HG03558 (cell line): ENCODE data around the gene SLC35E2B.
"Not testable (repeated sequence)": the region's sequence is repeated elsewhere in the genome, so short reads cannot be mapped to it uniquely, and the experiment has no call there.

Experiments used
- ATAC-seq: cut with Tn5 transposase; IDR thresholded peaks from one replicate; pipeline ENCODE4 v1.9.1; 2021; ENCODE audit warnings: moderate number of reproducible peaks; ENCODE audit not compliant: unreplicated experiment; ENCODE audit errors: extremely low read depth

SLC35E2B gene

DNA sequence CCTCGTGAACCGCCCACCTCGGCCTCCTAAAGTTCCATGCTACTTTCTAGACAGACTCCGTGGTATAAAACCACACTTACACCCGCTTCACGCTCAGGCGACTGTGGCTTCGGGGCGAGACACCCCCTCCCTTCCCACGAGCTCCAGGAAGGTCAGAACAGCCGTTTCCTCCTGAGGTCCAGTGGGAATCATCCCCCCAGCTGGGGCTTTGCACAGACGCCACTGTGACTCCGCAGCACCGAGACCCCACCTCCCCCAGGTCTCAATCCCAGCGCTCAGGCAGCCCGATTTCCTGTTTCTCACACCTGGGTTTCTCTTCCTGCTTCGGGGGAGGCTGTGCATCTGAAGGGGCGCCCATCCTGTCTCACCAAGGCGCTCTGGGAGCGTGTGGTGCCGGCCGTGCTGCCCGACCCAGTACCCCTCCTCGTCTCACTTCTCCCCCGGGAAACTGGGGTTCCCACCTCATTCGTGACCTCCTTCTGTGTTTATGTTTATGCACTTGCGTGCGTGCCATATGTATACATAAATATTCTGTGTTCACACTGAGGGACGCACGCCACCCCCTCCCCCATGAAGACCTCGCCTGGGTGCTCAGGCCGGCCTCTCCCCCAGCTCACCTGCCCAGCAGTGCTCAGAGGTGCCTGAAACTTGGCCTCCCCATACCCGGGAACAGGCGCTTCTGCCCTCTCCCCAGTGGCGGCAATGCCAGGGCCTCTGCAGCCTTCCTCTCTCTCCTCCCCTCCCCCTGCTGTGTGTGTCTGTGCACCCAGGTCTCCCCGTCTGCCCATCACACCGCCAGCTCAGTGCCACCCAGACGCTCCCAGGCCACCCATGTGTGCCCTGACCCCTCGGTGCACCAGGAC is 14.6 kb downstream of the SLC35E2B start:
- no peak for ATAC-seq

DNA sequence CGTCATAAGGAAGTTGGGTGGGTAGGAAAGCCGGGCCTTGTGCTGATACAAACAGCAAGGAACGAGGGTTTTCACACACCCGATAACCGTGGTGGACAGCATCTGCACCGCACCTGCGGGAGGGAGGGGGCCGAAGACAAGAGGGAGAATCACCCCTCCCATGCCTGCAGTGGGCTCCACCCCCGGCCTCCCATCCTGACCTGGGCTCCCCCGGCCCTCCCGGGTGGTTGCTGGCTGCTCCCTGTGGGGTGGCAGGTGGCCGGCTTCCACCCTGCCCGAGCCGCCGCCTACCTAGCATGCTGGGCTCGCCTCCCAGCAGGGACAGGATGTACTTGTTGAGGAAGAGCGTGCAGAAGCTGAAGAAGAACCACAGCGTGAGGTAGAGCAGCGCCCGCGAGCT is 16.5 kb downstream of the SLC35E2B start:
- not testable (repeated sequence) for ATAC-seq

DNA sequence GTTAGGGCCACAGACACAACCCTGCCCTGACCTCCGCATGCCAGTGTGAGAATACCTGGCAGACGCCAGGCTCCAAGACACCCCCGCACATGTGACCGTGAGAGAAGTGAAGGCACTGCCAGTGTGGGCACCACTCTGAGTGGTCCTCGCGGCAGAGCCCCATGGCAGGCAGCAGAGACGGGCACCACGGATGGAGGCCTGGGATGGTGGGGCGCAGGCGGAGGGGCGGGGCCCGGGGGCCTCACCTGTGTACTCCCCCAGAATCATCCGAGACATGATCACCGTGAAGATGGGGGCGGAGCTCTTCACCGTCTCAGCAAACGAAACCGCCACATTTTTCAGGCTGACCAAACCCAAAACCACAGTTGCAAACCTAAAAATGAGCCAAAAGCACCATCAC is 17.4 kb downstream of the SLC35E2B start:
- not testable (repeated sequence) for ATAC-seq

DNA sequence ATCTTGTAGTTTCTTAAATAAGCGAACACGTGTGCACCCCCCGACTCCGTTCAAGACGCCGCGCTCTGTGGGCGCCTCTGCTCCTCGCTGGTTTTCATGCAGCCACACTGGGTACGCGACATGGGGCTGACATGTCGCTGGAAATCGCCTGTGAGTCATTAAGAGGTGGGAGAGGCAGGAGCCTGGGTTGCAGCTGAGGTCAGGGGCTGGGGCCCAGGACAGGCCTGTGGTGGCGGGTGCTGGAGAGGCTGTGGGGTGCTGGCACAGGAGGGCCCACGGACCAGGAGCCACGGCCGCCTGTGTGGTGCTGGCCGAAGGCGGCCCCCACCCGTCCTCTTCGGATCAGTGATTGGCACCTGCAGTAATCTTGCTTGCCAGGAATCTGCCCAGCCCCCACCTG is 17.8 kb downstream of the SLC35E2B start:
- not testable (repeated sequence) for ATAC-seq

DNA sequence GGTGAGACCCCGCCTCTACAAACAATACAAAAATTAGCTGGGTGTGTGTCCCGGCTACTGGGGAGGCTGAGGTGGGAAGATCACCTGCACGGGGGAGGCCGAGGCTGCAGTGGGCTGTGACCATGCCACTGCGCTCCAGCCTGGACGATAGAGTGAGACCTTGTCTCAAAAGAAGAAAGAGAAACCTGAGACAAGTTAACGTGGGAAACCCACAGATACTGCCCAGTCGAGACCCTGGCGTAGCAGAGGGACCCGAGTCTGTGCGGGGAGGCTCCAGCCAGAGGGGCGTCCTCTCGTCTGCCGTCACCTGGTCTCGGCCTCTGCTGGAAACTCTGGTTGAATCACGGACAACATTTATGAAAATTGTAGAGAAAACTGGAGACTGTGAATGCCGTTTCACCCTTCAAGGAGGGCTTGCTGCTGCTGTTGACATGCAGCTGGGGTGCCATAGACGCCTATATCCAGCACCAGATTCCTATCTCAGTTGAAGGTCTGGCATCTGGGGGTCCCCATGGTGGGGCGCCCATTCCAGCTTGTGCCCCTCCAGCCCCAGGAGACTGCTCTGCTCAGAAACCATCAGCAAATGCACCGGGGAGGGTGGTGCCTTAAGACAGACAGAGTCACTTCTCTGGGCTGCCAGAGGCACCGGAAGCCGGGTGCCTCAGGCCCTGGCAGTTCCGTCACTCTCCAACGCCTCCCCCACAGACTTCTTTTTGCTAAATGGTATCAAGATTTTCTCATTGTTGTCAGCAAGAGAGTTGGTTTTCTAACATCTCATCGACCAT is 20.2 kb downstream of the SLC35E2B start:
- ATAC-seq = no peak

DNA sequence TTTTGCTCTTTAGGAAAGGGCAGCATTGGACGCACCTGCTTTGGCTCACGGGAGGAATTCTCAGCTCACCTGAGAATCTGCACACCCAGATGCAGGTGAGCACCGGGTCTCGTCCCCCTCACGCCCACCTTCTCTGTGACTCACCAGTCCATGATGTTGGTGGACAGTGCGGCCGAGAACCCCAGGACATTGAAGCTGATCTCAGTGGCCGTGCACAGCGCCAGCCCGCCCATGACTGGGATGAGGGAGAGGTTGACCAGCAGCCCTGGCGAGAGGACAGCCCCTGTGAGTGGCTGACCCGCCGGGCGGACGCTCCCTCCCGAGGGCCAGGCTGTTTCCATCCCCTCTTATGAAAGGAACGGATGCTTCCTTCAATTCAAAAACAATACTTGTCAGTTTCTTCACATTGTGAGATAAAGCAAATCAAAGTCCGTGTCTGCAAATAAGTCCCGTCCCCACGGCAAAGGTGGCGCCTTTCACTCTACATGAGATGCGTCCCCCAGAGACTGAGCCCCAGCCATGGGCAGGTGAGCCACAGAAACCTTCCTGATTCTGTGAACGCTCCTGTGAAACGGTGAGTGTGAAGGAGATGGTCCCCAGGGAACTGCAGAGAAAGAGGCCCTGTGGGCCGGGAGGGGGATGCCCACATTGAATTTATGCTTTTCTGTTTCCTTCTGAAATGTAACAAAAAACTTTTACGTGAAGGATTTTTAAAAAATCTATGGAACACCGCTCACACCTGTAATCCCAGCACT is 21.1 kb downstream of the SLC35E2B start:
- no peak for ATAC-seq

DNA sequence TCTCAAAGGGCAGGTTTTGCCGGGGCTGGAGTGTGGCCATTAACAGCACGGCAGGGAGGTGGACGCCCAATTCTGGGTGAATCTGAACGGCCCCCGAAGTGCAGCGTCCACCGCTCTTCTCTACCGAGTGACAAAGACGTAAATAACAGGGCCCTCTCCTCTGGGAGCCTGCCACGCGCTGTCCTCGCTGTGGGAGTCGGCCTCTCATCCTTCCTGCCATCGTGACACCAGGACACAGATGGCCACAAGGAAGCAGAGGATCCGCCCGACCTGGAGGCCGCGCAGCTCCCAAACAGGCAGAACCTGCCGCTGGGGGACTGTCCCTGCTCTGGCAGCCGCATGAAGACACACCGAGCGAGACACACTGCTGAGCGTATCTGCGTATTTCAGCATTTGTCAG is 21.7 kb downstream of the SLC35E2B start:
- ATAC-seq = no peak

DNA sequence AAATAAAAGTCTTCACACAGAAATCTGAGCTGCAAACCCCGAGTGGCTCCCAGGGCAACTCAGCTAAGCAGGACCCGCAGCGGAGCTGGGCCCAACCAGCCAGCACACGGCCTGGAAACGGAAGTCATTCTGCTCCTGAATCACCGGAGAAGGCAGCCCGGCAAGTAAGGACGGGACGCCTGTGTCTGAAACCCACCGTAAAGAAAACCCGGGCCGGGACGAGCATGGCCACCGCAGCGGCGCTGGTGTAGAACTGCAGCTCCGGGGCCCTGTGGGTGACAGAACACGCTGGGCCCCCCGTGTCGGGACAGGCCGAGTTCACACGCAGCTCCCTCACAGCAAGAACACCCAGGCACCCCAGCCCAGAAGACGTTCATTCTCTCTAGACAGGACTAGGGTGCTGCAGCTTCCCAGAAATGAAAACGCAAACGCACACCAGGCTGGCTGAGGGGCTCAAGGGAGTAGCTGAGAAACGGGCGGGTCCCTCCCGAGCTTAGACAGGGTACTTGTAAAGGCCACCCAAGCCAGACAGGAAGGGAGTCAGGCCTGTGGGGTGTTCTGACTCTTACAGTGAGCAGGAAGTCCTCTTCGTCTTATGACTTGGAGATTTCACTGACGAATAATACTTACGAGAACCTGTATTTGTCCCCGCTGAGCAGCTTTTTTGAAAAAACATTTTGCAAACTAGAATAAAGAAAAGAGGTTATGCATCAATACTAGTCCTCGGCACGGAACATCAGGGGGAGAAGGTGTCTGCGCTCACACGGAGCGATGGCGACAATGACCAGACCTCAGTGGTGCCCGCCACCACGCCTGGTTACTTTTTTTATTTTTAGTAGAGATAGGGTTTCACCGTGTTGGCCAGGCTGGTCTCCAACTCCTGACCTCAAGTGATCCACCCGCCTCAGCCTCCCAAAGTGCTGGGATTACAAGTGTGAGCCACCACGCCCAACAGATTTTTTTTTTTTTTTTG is 22.8 kb downstream of the SLC35E2B start:
- ATAC-seq = no peak

DNA sequence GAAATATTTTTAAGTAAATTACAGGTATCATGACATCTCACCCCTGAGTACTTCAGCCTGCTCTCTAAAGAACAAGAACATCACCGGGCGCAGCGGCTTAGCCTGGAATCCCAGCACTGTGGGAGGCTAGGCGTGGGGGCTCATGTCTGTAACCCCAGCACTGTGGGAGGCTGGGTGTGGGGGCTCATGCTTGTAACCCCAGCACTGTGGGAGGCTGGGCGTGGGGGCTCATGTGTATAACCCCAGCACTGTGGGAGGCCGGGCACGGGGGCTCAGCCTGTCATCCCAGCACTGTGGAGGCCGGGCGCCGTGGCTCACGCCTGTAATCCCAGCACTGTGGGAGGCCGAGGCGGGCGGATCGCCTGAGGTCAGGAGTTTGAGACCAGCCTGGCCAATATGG is 26.1 kb downstream of the SLC35E2B start:
- ATAC-seq = no peak

DNA sequence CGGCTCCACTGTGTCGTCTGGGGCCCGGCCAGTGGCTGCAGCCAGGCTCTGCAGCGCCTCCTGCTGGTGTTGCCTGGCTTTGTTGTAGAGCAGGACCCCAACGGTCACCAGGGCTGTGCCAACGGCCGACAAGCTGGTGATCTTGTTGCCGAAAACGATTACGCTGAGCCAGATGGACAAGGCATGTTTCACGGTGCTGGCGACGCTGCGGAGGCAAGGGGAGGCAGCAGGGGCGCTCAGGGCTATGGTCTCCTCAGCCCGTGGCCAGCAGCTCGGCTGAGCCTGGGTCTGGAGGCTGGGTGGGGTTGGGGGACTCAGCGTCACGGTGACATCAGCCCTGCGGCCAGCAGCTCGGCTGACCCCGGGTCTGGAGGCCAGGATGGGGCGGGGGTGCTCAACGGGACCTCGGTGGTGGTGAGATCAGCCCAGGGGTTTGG is 26.8 kb downstream of the SLC35E2B start:
- no peak for ATAC-seq

DNA sequence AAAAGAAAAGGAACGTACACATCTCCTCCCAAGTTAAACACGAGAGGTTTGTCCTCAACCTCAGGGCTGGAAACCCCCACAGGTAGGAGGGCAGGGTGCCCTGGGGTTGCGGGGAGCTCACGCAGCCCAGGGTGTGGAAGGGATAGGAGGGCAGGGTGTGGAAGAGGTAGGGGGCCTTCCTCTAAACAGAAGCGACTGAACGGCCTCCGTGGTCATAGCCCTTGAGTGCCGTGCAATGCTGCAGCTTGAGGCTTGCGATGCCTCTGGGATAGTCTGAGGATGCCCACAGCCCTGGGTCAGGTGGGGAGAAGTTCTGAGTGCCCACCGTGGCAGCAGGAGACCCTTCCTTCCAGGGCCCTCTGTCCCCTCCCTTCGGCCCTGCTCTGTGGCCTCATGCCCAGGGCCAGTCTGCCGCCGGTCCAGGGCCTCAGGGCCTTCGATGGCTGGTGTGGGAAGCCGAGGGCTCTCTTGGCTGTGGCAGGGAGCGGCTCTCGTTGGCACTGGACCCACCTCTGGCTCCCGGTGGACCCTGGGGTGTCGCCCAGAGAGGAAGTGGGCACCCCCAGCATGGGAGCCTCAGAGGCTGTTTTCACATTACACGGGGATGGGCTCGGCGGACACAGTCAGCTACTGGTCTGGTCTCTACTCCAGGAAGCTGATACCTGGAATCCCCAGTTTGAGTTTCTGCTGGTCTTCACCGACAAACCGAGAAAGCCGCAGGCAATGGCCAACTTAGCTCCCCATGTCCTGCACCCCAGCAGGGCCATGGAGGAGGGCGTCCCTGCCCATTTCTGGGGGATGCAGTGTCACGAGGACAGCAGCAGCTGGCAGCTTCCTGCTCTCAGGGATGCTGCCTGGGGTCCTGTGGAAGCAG is 27.4 kb downstream of the SLC35E2B start:
- ATAC-seq = no peak

DNA sequence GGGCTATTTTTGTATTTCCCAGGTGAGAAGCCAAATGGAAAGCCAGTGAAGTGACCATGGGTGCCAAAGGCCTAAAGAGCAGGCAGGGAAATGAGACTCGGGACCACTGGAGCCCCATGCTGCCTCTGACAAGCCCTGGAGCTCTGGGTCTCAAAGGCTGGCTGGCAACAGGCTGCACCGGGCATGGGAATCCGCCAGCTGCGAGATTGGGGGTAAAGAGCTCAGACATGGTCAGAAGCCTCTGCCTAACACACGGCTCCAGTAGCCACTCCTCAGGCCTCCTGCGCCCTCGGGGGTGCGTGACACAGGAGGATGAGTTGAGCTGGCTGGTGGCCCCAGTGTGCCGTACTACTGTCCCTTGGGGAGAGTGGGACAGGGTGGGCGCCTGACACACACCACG is 28.3 kb downstream of the SLC35E2B start:
- not testable (repeated sequence) for ATAC-seq

DNA sequence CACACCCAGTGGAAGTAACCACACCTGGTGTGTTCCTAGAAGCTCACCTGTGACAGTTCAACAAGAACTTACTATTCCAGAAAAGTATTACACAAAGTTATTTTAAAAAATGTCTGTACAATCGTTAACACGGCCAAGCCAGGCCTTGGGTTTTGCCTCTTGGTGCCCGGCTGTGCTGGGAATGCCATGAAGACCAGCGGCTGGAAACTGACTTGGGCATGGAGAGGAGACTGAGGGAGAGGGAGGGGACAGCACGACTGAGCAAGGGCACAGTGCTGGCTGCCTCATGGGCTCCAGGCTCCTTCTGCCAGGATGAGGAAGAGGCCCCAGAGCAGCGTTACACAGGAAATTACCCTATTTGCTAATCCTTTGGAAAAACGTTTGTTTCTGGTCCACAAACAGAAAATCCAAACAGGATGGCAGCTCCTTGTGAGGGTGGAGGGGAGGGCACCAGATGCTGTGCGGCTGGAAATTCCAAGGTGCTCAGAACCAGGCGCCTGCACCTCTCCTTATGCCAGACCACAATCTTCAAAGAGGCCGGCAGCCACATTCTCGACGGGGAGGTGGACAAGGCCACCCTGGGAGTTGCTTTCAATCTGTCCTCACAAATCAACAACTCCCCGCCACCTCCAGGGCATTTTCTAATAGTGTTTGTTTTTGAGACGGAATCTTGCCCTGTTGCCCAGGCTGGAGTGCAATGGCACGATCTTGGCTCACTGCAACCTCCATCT is 29.6 kb downstream of the SLC35E2B start:
- not testable (repeated sequence) for ATAC-seq

DNA sequence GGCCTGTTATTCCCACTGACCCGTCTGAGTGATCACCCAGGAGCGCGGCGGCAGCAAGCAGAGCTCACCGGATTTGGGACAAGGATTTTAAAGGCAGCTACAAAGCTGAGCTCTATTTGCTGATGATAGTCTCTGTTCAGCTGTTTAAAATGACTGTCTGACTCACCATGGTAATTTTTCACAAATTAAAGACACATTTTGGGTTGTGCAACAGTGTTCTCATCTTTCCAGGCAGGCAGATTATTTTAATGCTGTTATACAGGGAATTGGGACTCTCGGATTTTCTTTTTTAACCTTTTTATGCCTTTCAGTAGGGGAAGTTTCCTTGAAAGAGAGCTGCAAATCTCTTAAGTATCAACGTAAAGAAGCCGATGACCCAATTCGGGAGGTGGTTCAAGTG is 30.2 kb downstream of the SLC35E2B start:
- not testable (repeated sequence) for ATAC-seq

DNA sequence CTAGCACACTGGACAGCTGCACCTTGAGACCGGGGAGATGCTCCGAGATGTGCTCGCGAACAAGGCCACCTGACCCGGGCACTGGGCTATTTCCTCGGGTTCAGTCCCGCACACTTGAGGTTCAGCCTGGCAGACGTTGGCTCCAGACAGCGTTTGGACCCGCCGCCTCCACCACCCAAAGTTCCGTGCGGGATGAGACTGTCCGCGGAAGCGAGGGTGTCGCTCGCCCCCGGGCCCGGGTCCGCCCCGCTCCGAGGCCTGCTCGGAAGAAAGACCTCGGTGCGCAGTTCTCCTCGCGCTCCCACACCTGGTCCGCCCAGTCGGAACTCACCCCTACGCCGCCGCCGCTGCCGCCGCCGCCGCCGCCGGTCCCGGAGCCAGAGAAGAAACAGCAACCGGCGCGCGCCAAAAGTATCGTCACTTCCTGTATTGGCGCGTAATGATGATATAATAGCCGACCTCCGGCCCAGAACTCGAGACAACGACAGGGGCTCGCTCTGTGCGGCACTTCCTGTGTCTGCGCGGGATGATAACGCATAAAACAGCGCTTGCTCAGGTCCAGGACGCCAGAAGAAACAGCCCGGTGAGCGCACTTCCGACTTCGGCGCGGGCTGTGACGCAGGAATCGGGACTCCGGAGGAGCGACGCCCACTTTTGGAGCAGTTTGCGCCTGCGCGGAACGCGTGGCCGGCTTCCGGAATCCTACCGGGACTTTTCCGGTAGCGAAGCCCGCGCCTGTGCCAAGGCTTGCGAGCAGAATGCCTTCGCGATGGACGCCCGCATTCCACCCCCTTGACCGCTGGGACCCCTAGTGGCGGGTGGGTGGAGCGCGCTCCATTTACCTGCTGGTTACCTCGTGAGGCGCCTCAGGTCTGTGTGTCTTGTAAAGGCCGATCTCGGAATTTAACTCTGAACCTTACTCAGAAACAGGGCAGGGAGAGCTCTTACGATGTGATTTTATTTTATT is 33.7 kb downstream of the SLC35E2B start, which contains the start of gene CDK11B:
TSS of gene CDK11B (minus strand) at position 422 of the 967 bp plus-strand sequence. CDS start 1,519 bp downstream, outside the sequence.
- ATAC-seq = peak; percentile 57

DNA sequence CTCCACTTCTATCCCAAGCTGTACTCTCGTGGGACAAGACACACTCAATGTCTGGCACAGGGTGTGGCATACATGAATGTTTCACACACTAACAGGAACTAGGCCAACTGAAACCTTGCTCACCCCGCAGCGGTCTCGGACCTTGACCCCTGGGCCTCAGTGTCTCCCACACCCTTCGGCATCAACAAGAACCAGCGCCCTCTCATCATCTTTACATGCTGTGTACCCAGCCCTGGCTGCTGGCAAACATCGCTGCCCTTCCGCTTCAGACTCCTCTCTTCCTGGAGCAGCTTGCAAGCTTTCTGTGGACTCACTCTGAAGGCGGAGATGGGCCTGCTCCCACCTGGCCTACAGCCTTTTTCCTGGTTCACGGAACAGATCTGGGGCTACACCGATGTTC is 44.3 kb downstream of the SLC35E2B start:
- ATAC-seq = not testable (repeated sequence)
